Measurements from ENCODE around the gene CLK3. TPM values are rescaled to one million over a fixed set of nuclear protein-coding genes. Genes with fewer than 3 reads are reported as not detected.
A peak's percentile ranks its signal among the peaks of the same experiment; 100 is the strongest.

CLK3 gene
- total and polyA plus RNA-seq, 2 of the 13 experiments (the other 11 are each of a cell fraction or from before 2014, with no cell fraction given): 41.5 to 82.0 TPM

GRCh38 chr15:74598126-74598842 is 17.4 kb upstream of the CLK3 start (continued):
- TF ChIP-seq ATF6 (CRISPR knock-in tag; conservative IDR thresholded peaks at IDR 0.05) (0 out of 2 replicates have a peak, but pooled peaks have one; percentile 54), ZNF891 (CRISPR knock-in tag; IDR thresholded peaks at IDR 0.05) (peak; percentile 74; the same call in 1 of the 2 replicates), U2AF1 (optimal IDR thresholded peaks at IDR 0.05; ENCODE audit: low read depth, low read length) (no peak), TSC22D2 (CRISPR knock-in tag; IDR thresholded peaks at IDR 0.05; ENCODE audit: borderline replicate concordance) (peak; percentile 38; the same call in 1 of the 2 replicates), ZNF646 (CRISPR knock-in tag; IDR thresholded peaks at IDR 0.05) (no peak), ZFP36L1 (CRISPR knock-in tag; IDR thresholded peaks at IDR 0.05) (no peak), RBM39 (IDR thresholded peaks at IDR 0.05; ENCODE audit: low read depth, low read length, poor library complexity, severe bottlenecking) (no peak), ZNF788 (CRISPR knock-in tag; IDR thresholded peaks at IDR 0.05; ENCODE audit: borderline replicate concordance) (no peak), ZNF841 (CRISPR knock-in tag; IDR thresholded peaks at IDR 0.05; ENCODE audit: borderline replicate concordance) (no peak), MED8 (CRISPR knock-in tag; IDR thresholded peaks at IDR 0.05; ENCODE audit: insufficient replicate concordance) (peak; percentile 82), ZSCAN21 (CRISPR knock-in tag; IDR thresholded peaks at IDR 0.05; ENCODE audit: borderline replicate concordance) (no peak), PHF8 (CRISPR knock-in tag; IDR thresholded peaks at IDR 0.05) (peak; percentile 81), FOXC1 (CRISPR knock-in tag; IDR thresholded peaks at IDR 0.05; ENCODE audit: borderline replicate concordance) (no peak; the same call in 1 of the 2 replicates), PPARG (CRISPR knock-in tag; conservative IDR thresholded peaks at IDR 0.05) (peak; percentile 46; the same call in 1 of the 2 replicates), ZNF569 (CRISPR knock-in tag; IDR thresholded peaks at IDR 0.05; ENCODE audit: borderline replicate concordance) (no peak), MZF1 (CRISPR knock-in tag; IDR thresholded peaks at IDR 0.05; ENCODE audit: borderline replicate concordance) (no peak), TBX3 (IDR thresholded peaks at IDR 0.05; ENCODE audit: borderline replicate concordance) (no peak)
- TF ChIP-seq, protein P1, sequence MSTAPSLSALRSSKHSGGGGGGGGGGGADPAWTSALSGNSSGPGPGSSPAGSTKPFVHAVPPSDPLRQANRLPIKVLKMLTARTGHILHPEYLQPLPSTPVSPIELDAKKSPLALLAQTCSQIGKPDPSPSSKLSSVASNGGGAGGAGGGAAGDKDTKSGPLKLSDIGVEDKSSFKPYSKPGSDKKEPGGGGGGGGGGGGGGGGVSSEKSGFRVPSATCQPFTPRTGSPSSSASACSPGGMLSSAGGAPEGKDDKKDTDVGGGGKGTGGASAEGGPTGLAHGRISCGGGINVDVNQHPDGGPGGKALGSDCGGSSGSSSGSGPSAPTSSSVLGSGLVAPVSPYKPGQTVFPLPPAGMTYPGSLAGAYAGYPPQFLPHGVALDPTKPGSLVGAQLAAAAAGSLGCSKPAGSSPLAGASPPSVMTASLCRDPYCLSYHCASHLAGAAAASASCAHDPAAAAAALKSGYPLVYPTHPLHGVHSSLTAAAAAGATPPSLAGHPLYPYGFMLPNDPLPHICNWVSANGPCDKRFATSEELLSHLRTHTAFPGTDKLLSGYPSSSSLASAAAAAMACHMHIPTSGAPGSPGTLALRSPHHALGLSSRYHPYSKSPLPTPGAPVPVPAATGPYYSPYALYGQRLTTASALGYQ (CRISPR knock-in tag; IDR thresholded peaks at IDR 0.05): no peak
